WTC11 (cell line): ENCODE results near the gene CLDN6. TPM values are rescaled to one million over a fixed set of nuclear protein-coding genes. Genes with fewer than 3 reads are reported as not detected.
A peak's percentile ranks its signal among the peaks of the same experiment; 100 is the strongest.

ENCODE experiments used
- ATAC-seq: fragments of 200-7000 bp; cut with Tn5 transposase; 2 replicates; pipeline ENCODE4 v1.10.0; 2021; ENCODE audit warnings: mild to moderate bottlenecking, moderate library complexity
- CTCF ChIA-PET: fragments of 300-600 bp; sonication (Branson Sonifier 250); formaldehyde crosslinking; loops from one replicate; lab custom pipeline; 2021; ENCODE audit warnings: antibody characterized with exemption; lab: Charles Lee
- POLR2A ChIA-PET: fragments of 350-600 bp; sonication (Branson Sonifier 250); formaldehyde crosslinking; loops from one replicate; lab custom pipeline; 2021; ENCODE audit warnings: antibody characterized with exemption; lab: Charles Lee
- DNase-seq: peaks from one replicate; pipeline ENCODE4 v3.0.0; 2021; ENCODE audit warnings: low spot score
- H3K27ac Mint-ChIP-seq: 2 replicates; pipeline ENCODE4 v1.8.0; 2021; ENCODE audit warnings: mixed read lengths
- H3K27me3 Mint-ChIP-seq: 2 replicates; pipeline ENCODE4 v1.8.0; 2021; ENCODE audit warnings: low read depth, mild to moderate bottlenecking, moderate library complexity, mixed read lengths
- H3K36me3 Mint-ChIP-seq: 2 replicates; pipeline ENCODE4 v1.8.0; 2021; ENCODE audit warnings: mixed read lengths
- H3K4me1 Mint-ChIP-seq: 2 replicates; pipeline ENCODE4 v1.8.0; 2022; ENCODE audit warnings: mixed read lengths
- H3K4me3 Mint-ChIP-seq: 2 replicates; pipeline ENCODE4 v1.8.0; 2021; ENCODE audit warnings: mild to moderate bottlenecking, moderate library complexity, mixed read lengths
- H3K9me3 Mint-ChIP-seq: 2 replicates; pipeline ENCODE4 v1.8.0; 2021; ENCODE audit warnings: mixed read lengths
- CBFB ChIP-seq: sonication (generic); formaldehyde crosslinking; IDR thresholded peaks from 2 replicates; pipeline ENCODE4 v1.8.1; 2022; ENCODE audit warnings: mild to moderate bottlenecking, low read depth, missing genetic modification reagents
- CREM ChIP-seq: sonication (generic); formaldehyde crosslinking; IDR thresholded peaks from 2 replicates; pipeline ENCODE4 v1.8.1; 2022; ENCODE audit warnings: mild to moderate bottlenecking, missing genetic modification reagents, moderate library complexity
- FOXJ3 ChIP-seq: sonication (generic); formaldehyde crosslinking; IDR thresholded peaks from 2 replicates; pipeline ENCODE4 v1.9.0; 2021; ENCODE audit warnings: missing genetic modification reagents, mild to moderate bottlenecking, borderline replicate concordance
- JAZF1 ChIP-seq: fragments of 250-450 bp; sonication (Bioruptor Pico); IDR thresholded peaks from 2 replicates; pipeline ENCODE4 v1.9.0; 2021; ENCODE audit warnings: moderate library complexity, mild to moderate bottlenecking, inconsistent platforms
- NFATC4 ChIP-seq: fragments of 250-450 bp; sonication (Bioruptor Pico); IDR thresholded peaks from 2 replicates; pipeline ENCODE4 v1.9.0; 2021; ENCODE audit warnings: mild to moderate bottlenecking
- SP1 ChIP-seq: sonication (generic); formaldehyde crosslinking; conservative IDR thresholded peaks from 2 replicates; pipeline ENCODE4 v1.8.1; 2022; ENCODE audit warnings: missing genetic modification reagents
- TP53 ChIP-seq: sonication (generic); formaldehyde crosslinking; IDR thresholded peaks from 2 replicates; pipeline ENCODE4 v1.8.1; 2023; ENCODE audit warnings: mild to moderate bottlenecking, missing genetic modification reagents
- ZNF263 ChIP-seq: sonication (generic); formaldehyde crosslinking; IDR thresholded peaks from 2 replicates; pipeline ENCODE4 v1.8.1; 2022; ENCODE audit warnings: low read depth, mild to moderate bottlenecking, moderate library complexity, missing genetic modification reagents
- total RNA-seq: library from RNA; stranded (reverse); gene quantifications from 3 replicates; pipeline ENCODE4 v1.2.3, GENCODE V29; 2021
- TF ChIP-seq, protein P1 (sequence below): sonication (generic); formaldehyde crosslinking; IDR thresholded peaks from 2 replicates; pipeline ENCODE4 v1.8.0; 2023; ENCODE audit warnings: missing genetic modification reagents, mild to moderate bottlenecking, borderline replicate concordance
- TF ChIP-seq, protein P2 (sequence below): sonication (generic); formaldehyde crosslinking; IDR thresholded peaks from 2 replicates; pipeline ENCODE4 v1.8.0; 2022; ENCODE audit warnings: mild to moderate bottlenecking, missing genetic modification reagents
- TF ChIP-seq, protein P3 (sequence below): sonication (generic); formaldehyde crosslinking; IDR thresholded peaks from 2 replicates; pipeline ENCODE4 v1.8.1; 2022; ENCODE audit warnings: low read depth, mild to moderate bottlenecking, moderate library complexity, missing genetic modification reagents, borderline replicate concordance
- TF ChIP-seq, protein P4 (sequence below): sonication (generic); formaldehyde crosslinking; IDR thresholded peaks from 2 replicates; pipeline ENCODE4 v1.8.1; 2022; ENCODE audit warnings: low read depth, missing genetic modification reagents, borderline replicate concordance
- TF ChIP-seq, protein P5 (sequence below): sonication (generic); formaldehyde crosslinking; conservative IDR thresholded peaks from 2 replicates; pipeline ENCODE4 v1.8.1; 2023; ENCODE audit warnings: mild to moderate bottlenecking, low read depth, missing genetic modification reagents, moderate library complexity
- TF ChIP-seq, protein P6 (sequence below): fragments of 250-450 bp; sonication (Bioruptor Pico); IDR thresholded peaks from 2 replicates; pipeline ENCODE4 v1.8.0; 2021; ENCODE audit warnings: mild to moderate bottlenecking
- TF ChIP-seq, protein P7 (sequence below): fragments of 200-600 bp; IDR thresholded peaks from 2 replicates; pipeline ENCODE4 v1.8.0; 2022; ENCODE audit warnings: antibody characterized with exemption

Gene CLDN6
- total RNA-seq, 1 experiment from 2014 or later: 746 TPM

DNA sequence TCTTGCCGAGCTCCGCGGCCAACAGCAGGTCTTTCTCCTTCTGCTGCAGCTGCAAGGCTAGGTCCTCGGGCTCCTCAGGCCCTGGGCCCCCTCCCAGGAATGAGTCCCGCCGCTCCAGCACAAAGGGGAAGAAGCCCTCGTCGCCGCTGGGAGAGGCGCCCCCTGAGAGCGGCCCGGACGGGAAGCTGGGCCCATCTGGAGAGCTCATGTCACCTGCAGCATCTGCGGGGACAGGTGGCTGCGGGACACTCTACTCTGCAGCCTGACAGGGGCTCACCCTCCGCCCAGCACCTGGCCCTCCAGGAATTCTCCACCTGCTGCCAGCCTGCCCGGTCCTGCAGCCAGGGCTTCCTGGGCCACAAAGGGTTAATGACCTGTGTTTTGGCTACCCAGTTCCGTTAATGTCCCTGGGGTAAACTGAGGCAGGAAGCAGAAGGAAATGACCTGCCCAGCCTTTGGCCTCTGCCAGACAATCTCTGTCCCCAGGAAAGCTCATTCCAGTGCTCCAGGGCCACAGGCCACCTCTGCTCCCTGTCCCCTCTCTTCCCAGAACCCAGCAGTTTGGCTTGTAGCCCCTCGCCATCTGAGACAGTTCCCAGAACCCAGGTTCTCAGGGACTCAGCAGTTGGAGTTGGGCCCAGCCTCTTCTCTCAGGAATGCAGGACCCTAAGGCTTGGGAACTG is 17.4 kb upstream of the CLDN6 start (continued):
- TF ChIP-seq, protein P1, sequence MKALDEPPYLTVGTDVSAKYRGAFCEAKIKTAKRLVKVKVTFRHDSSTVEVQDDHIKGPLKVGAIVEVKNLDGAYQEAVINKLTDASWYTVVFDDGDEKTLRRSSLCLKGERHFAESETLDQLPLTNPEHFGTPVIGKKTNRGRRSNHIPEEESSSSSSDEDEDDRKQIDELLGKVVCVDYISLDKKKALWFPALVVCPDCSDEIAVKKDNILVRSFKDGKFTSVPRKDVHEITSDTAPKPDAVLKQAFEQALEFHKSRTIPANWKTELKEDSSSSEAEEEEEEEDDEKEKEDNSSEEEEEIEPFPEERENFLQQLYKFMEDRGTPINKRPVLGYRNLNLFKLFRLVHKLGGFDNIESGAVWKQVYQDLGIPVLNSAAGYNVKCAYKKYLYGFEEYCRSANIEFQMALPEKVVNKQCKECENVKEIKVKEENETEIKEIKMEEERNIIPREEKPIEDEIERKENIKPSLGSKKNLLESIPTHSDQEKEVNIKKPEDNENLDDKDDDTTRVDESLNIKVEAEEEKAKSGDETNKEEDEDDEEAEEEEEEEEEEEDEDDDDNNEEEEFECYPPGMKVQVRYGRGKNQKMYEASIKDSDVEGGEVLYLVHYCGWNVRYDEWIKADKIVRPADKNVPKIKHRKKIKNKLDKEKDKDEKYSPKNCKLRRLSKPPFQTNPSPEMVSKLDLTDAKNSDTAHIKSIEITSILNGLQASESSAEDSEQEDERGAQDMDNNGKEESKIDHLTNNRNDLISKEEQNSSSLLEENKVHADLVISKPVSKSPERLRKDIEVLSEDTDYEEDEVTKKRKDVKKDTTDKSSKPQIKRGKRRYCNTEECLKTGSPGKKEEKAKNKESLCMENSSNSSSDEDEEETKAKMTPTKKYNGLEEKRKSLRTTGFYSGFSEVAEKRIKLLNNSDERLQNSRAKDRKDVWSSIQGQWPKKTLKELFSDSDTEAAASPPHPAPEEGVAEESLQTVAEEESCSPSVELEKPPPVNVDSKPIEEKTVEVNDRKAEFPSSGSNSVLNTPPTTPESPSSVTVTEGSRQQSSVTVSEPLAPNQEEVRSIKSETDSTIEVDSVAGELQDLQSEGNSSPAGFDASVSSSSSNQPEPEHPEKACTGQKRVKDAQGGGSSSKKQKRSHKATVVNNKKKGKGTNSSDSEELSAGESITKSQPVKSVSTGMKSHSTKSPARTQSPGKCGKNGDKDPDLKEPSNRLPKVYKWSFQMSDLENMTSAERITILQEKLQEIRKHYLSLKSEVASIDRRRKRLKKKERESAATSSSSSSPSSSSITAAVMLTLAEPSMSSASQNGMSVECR (CRISPR knock-in tag): no peak
- no peak for TF ChIP-seq NFATC4 (CRISPR knock-in tag)
- TF ChIP-seq, protein P2, sequence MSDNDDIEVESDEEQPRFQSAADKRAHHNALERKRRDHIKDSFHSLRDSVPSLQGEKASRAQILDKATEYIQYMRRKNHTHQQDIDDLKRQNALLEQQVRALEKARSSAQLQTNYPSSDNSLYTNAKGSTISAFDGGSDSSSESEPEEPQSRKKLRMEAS (CRISPR knock-in tag): no peak
- TF ChIP-seq FOXJ3 (CRISPR knock-in tag): no peak

DNA sequence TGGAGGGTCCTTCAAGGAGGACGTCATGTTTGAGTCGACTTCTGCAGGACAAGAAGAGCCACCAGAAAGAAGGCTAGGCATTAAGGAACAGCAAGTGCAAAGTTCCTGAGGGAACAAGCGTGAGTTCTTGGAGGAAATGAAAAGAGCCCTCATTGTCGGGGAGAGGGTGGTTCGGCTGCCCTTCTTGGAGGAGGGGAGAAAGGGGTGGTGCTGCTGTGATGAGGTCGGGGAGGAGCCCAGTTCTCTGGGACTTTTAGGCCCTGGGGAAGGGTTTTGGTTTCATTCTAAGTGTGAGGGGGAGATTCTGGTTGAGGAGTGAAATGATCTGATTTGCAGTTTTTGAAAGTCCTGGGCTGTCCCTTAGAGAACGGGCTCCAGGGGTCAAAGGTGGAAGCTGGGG is 14.6 kb upstream of the CLDN6 start:
- ChIA-PET POLR2A (interaction anchor here (0.7 to 6.0 kb wide), 4 partner anchors 14 to 97 kb away, joined by 3 to 87 read pairs (median 6); partner anchors contain the start of genes CLDN6 and TNFRSF12A), CTCF (interaction anchor here (1.1 to 9.8 kb wide), 17 partner anchors 8 to 139 kb away, joined by 4 to 355 read pairs (median 20); partner anchors contain the start of genes BICDL2, CLDN6, CLDN9 and HCFC1R1)
- peaks cover 3% of the 10 kb centered on the region; the same call in 1 of the 2 replicates for H3K27me3 Mint-ChIP-seq
- no peaks in the 10 kb centered on the region for H3K9me3 Mint-ChIP-seq
- DNase-seq (no peak), ATAC-seq (no peak)
- no peak overlapping the region for H3K4me3 Mint-ChIP-seq
- H3K27ac Mint-ChIP-seq: peak overlapping the region; percentile 6
- TF ChIP-seq, protein P3, sequence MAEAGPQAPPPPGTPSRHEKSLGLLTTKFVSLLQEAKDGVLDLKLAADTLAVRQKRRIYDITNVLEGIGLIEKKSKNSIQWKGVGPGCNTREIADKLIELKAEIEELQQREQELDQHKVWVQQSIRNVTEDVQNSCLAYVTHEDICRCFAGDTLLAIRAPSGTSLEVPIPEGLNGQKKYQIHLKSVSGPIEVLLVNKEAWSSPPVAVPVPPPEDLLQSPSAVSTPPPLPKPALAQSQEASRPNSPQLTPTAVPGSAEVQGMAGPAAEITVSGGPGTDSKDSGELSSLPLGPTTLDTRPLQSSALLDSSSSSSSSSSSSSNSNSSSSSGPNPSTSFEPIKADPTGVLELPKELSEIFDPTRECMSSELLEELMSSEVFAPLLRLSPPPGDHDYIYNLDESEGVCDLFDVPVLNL: no peak
- no peak for TF ChIP-seq CREM (CRISPR knock-in tag)
- TF ChIP-seq JAZF1: no peak
- TF ChIP-seq, protein P4, sequence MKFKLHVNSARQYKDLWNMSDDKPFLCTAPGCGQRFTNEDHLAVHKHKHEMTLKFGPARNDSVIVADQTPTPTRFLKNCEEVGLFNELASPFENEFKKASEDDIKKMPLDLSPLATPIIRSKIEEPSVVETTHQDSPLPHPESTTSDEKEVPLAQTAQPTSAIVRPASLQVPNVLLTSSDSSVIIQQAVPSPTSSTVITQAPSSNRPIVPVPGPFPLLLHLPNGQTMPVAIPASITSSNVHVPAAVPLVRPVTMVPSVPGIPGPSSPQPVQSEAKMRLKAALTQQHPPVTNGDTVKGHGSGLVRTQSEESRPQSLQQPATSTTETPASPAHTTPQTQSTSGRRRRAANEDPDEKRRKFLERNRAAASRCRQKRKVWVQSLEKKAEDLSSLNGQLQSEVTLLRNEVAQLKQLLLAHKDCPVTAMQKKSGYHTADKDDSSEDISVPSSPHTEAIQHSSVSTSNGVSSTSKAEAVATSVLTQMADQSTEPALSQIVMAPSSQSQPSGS (CRISPR knock-in tag): no peak
- TF ChIP-seq, protein P5, sequence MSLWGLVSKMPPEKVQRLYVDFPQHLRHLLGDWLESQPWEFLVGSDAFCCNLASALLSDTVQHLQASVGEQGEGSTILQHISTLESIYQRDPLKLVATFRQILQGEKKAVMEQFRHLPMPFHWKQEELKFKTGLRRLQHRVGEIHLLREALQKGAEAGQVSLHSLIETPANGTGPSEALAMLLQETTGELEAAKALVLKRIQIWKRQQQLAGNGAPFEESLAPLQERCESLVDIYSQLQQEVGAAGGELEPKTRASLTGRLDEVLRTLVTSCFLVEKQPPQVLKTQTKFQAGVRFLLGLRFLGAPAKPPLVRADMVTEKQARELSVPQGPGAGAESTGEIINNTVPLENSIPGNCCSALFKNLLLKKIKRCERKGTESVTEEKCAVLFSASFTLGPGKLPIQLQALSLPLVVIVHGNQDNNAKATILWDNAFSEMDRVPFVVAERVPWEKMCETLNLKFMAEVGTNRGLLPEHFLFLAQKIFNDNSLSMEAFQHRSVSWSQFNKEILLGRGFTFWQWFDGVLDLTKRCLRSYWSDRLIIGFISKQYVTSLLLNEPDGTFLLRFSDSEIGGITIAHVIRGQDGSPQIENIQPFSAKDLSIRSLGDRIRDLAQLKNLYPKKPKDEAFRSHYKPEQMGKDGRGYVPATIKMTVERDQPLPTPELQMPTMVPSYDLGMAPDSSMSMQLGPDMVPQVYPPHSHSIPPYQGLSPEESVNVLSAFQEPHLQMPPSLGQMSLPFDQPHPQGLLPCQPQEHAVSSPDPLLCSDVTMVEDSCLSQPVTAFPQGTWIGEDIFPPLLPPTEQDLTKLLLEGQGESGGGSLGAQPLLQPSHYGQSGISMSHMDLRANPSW: no peak
- no peak for TF ChIP-seq ZNF263 (CRISPR knock-in tag)
- TF ChIP-seq, protein P2 (CRISPR knock-in tag): no peak
- TF ChIP-seq, protein P6, sequence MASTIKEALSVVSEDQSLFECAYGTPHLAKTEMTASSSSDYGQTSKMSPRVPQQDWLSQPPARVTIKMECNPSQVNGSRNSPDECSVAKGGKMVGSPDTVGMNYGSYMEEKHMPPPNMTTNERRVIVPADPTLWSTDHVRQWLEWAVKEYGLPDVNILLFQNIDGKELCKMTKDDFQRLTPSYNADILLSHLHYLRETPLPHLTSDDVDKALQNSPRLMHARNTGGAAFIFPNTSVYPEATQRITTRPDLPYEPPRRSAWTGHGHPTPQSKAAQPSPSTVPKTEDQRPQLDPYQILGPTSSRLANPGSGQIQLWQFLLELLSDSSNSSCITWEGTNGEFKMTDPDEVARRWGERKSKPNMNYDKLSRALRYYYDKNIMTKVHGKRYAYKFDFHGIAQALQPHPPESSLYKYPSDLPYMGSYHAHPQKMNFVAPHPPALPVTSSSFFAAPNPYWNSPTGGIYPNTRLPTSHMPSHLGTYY (CRISPR knock-in tag): no peak
- no peak for TF ChIP-seq SP1 (CRISPR knock-in tag)
- TF ChIP-seq, protein P7, sequence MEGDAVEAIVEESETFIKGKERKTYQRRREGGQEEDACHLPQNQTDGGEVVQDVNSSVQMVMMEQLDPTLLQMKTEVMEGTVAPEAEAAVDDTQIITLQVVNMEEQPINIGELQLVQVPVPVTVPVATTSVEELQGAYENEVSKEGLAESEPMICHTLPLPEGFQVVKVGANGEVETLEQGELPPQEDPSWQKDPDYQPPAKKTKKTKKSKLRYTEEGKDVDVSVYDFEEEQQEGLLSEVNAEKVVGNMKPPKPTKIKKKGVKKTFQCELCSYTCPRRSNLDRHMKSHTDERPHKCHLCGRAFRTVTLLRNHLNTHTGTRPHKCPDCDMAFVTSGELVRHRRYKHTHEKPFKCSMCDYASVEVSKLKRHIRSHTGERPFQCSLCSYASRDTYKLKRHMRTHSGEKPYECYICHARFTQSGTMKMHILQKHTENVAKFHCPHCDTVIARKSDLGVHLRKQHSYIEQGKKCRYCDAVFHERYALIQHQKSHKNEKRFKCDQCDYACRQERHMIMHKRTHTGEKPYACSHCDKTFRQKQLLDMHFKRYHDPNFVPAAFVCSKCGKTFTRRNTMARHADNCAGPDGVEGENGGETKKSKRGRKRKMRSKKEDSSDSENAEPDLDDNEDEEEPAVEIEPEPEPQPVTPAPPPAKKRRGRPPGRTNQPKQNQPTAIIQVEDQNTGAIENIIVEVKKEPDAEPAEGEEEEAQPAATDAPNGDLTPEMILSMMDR: no peak
- no peak for TF ChIP-seq TP53 (CRISPR knock-in tag)
- TF ChIP-seq CBFB: no peak
- H3K36me3 Mint-ChIP-seq: 0 out of 2 replicates have a peak, but pooled peaks cover 5% of the 10 kb centered on the region
- H3K4me1 Mint-ChIP-seq: peaks cover 31% of the 10 kb centered on the region
